ENCODE data around the gene IFT20.

Gene IFT20

DNA sequence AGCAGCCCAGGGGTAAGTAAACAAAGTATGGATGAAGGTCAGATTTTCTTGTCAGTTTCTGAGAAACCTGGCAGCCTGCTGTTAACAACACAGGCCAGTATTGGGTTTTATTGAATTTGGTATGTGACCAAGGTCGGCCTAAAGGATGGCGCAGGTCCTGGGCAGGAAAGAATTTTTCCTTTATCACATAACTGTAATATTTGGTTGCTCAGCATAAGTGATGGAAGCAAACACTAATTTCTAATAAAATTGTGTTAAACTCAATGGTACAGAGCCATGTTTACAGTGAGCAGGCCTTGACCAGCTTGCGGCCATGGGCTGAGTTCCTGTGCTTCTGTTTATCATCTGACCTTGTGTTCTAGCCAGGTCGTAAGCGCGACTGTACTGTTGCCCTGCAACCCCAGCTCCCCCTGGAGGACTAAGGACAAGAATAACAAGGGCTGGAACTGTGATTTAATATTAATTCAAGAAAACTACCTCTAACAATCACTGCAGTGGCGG lies 11.5 kb upstream of the IFT20 start:
- TF ChIP-seq, protein P1, sequence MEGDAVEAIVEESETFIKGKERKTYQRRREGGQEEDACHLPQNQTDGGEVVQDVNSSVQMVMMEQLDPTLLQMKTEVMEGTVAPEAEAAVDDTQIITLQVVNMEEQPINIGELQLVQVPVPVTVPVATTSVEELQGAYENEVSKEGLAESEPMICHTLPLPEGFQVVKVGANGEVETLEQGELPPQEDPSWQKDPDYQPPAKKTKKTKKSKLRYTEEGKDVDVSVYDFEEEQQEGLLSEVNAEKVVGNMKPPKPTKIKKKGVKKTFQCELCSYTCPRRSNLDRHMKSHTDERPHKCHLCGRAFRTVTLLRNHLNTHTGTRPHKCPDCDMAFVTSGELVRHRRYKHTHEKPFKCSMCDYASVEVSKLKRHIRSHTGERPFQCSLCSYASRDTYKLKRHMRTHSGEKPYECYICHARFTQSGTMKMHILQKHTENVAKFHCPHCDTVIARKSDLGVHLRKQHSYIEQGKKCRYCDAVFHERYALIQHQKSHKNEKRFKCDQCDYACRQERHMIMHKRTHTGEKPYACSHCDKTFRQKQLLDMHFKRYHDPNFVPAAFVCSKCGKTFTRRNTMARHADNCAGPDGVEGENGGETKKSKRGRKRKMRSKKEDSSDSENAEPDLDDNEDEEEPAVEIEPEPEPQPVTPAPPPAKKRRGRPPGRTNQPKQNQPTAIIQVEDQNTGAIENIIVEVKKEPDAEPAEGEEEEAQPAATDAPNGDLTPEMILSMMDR (conservative IDR thresholded peaks at IDR 0.05; ENCODE audit: control insufficient read depth, insufficient read depth, low read depth, low read length), result peak; percentile 54
- no peak overlapping the region for H3K4me3 ChIP-seq (ENCODE audit: control insufficient read depth, low read depth, low read length)
- DNase-seq (ENCODE audit: low read depth), result no peak

DNA sequence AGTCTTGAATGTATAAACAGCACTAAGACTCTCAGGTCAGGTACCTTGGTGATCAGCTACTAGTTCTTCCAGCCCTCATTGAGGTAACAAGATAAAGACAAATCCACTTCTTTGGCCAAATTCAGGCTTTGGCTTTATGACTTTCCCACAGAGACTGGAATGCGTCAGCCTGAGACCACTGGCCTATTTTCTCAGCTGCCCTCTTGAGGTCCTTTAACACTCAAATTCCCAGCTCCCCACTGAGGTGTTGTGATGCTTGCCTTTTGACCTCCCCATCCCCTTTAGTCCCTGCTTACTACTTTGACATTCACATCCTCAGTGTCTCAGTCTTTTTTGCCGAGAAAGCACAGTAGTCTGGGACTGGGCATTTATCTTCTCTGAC lies 10.9 kb upstream of the IFT20 start:
- no peak overlapping the region for H3K4me3 ChIP-seq (ENCODE audit: control insufficient read depth, low read depth, low read length)
- no peak for DNase-seq (ENCODE audit: low read depth)
- TF ChIP-seq, protein P1 (conservative IDR thresholded peaks at IDR 0.05; ENCODE audit: control insufficient read depth, insufficient read depth, low read depth, low read length), result no peak

DNA sequence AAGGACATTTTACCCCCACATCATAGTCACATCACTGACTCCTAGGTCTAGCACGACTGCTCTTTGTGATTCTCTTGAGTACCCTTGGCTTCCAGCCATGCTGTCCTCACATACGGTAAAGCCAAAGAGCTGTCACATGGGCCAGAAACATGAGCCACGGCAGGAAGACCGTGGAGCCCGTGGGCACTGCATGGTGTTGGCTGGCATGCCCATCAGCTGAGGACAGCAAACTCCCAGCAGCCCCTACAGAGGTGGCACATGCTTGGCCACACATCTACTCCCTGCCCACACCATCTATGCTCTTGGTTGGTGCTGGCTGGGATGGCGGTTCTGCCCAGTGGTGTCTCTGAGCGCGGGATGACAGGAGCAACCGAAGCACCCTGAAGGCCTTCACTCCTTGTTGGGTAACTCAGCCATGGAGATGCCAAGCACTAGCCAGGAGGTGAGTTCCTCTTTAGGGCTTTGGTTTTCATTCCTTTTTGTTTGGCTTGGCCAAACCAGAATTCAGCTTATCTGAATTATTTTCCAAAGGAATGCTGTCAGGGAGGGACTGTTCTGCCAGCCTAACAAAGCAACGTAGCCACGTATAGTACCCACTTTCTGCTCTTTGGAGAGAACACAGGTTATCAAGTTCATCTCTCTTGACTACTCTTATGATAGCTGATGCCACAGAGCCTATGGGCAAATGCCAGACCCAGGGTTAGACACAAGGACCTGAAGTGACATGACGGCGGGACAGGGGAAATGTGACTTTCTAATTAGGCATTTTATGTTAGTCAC lies 10.3 kb upstream of the IFT20 start:
- TF ChIP-seq, protein P1 (conservative IDR thresholded peaks at IDR 0.05; ENCODE audit: control insufficient read depth, insufficient read depth, low read depth, low read length), result no peak
- no peak for DNase-seq (ENCODE audit: low read depth)
- no peak overlapping the region for H3K4me3 ChIP-seq (ENCODE audit: control insufficient read depth, low read depth, low read length)

DNA sequence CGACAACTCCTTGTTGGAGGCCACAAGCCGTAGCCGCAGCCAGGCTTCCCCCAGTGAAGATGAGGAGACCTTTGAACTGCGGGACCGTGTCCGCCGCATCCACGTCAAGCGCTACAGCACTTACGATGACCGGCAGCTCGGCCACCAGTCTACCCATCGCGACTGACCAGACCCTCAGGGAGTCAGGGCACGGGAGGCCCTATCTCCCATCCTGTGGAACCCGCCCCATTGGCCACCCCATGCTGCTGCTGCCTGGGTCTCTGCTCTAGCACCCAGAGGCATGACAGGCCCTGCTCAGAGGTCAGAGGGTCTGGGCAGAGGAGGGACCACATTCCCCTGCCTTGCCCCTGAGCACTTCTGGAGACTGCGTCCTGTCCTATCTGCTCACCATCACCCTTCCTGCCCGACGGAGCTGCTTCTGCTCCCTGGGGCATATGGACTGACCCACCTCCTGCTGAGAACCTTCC lies 9.2 kb upstream of the IFT20 start:
- H3K4me3 ChIP-seq (ENCODE audit: control insufficient read depth, low read depth, low read length), result no peak overlapping the region

DNA sequence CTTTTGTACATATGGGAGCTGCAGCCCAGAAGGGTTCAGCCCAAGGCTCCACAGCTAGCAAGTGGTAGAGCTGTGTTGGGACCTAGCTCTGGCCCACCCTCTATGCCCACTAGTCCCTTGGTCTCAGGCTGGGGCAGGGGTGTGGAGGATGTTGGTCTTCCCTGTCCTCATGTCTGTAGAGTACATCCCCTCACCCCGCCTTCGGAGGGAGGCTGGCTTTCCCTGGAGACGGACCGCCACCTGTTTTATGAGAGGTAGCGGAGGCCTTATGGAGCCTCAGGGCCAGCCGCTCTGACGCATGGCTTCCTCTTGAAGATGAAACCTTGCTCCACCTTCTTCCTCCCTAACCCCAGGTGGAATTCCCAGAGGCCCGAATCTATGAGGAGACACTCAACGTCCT lies 8.7 kb upstream of the IFT20 start:
- DNase-seq (ENCODE audit: low read depth), result no peak
- no peak overlapping the region for H3K4me3 ChIP-seq (ENCODE audit: control insufficient read depth, low read depth, low read length)
- TF ChIP-seq, protein P1 (conservative IDR thresholded peaks at IDR 0.05; ENCODE audit: control insufficient read depth, insufficient read depth, low read depth, low read length), result no peak

More for the DNA sequence above, 9.2 kb upstream of the IFT20 start:
- TF ChIP-seq, protein P1 (conservative IDR thresholded peaks at IDR 0.05; ENCODE audit: control insufficient read depth, insufficient read depth, low read depth, low read length), result no peak
- DNase-seq (ENCODE audit: low read depth), result no peak

DNA sequence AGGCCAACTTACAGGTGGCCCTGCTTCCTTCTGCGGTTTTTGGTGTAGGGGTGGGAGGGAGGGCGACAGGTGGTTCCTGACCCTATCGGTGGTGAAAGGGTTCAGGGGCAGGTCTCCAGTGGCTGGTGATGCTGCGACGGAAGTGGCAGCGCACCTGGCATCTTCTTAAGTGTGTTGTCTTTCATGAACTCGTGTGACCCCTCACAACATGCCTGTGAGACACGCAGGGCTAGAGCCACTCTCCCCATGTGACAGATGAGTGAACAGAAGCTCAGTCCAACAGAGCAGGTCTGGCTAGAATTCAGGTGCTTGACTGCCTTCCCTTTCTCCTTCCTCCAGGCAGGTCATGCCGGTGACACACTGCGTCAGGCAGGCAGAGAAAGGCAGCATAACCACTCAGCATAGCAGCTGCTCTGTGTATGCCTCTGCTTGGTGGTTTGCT lies 8.2 kb upstream of the IFT20 start:
- DNase-seq (ENCODE audit: low read depth), result no peak
- TF ChIP-seq, protein P1 (conservative IDR thresholded peaks at IDR 0.05; ENCODE audit: control insufficient read depth, insufficient read depth, low read depth, low read length), result no peak
- no peak overlapping the region for H3K4me3 ChIP-seq (ENCODE audit: control insufficient read depth, low read depth, low read length)
